ENCODE measurements around the gene PHC3.

DNA sequence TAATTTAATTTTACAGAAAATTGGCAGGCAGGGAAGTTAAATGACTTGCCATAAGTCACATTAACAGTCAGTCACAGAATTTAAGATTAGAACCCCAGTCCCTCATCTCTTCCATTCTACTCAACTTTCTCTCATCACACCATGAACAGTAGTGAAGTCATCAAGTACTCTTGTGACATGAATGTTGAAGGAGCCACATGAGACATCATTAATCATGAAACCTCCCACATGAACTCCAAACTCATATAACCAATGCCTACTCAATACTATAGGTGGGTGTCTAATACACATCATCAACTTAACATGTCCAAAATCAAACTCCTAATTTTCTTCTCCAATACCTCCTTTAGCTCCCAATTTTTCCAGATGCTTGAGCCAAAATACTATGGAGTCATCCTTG lies 19.5 kb downstream of the PHC3 start:
- TF ChIP-seq, protein P1, sequence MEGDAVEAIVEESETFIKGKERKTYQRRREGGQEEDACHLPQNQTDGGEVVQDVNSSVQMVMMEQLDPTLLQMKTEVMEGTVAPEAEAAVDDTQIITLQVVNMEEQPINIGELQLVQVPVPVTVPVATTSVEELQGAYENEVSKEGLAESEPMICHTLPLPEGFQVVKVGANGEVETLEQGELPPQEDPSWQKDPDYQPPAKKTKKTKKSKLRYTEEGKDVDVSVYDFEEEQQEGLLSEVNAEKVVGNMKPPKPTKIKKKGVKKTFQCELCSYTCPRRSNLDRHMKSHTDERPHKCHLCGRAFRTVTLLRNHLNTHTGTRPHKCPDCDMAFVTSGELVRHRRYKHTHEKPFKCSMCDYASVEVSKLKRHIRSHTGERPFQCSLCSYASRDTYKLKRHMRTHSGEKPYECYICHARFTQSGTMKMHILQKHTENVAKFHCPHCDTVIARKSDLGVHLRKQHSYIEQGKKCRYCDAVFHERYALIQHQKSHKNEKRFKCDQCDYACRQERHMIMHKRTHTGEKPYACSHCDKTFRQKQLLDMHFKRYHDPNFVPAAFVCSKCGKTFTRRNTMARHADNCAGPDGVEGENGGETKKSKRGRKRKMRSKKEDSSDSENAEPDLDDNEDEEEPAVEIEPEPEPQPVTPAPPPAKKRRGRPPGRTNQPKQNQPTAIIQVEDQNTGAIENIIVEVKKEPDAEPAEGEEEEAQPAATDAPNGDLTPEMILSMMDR (IDR thresholded peaks at IDR 0.05; ENCODE audit: insufficient read depth, low read length, poor library complexity, severe bottlenecking): no peak
- TF ChIP-seq EZH2phosphoT487 (conservative IDR thresholded peaks at IDR 0.05; ENCODE audit: low read length): no peak
